GM23338 (cell line): ENCODE measurements around the gene PAF1. TPM values are rescaled to one million over a fixed set of nuclear protein-coding genes. Genes with fewer than 3 reads are reported as not detected.

Experiments
- ATAC-seq: fragments of 200-7000 bp; cut with Tn5 transposase; 3 replicates; pipeline ENCODE4 v1.9.1; 2020
- DNase-seq: peaks from one replicate; pipeline ENCODE4 v3.0.0-alpha.2; 2015; ENCODE audit warnings: low spot score
- H2AFZ ChIP-seq: fragments of 200-600 bp; sonication (generic); 2 replicates; pipeline ENCODE4 v1.8.0; 2016; ENCODE audit warnings: antibody characterized with exemption, mild to moderate bottlenecking, moderate library complexity
- H3F3A ChIP-seq: fragments of 200-600 bp; sonication (generic); replicated peaks from 2 replicates; pipeline ENCODE4 v1.8.0; 2017; ENCODE audit warnings: antibody characterized with exemption, mixed run types, low read depth
- H3K27ac ChIP-seq: fragments of 200-600 bp; sonication (generic); 2 replicates; pipeline ENCODE4 v1.6.1; 2016; ENCODE audit warnings: low read depth
- H3K27me3 ChIP-seq: fragments of 200-600 bp; sonication (generic); 2 replicates; pipeline ENCODE4 v1.8.0; 2016; ENCODE audit warnings: mild to moderate bottlenecking, mixed run types, moderate library complexity; ENCODE audit not compliant: insufficient read depth
- H3K36me3 ChIP-seq: fragments of 200-600 bp; sonication (generic); 2 replicates; pipeline ENCODE4 v1.8.0; 2016; ENCODE audit warnings: mild to moderate bottlenecking; ENCODE audit not compliant: insufficient read depth
- H3K4me1 ChIP-seq: fragments of 200-600 bp; sonication (generic); 2 replicates; pipeline ENCODE4 v1.8.0; 2016; ENCODE audit warnings: mild to moderate bottlenecking, moderate library complexity; ENCODE audit not compliant: insufficient read depth
- H3K4me2 ChIP-seq: fragments of 200-600 bp; sonication (generic); 2 replicates; pipeline ENCODE4 v1.7.1; 2017; ENCODE audit warnings: mixed run types
- H3K4me3 ChIP-seq: fragments of 200-600 bp; sonication (generic); 2 replicates; pipeline ENCODE4 v1.6.1; 2016; ENCODE audit warnings: mixed run types
- H3K79me2 ChIP-seq: fragments of 200-600 bp; sonication (generic); replicated peaks from 2 replicates; pipeline ENCODE4 v1.8.0; 2017; ENCODE audit warnings: mild to moderate bottlenecking; ENCODE audit not compliant: insufficient read depth
- H3K9me2 ChIP-seq: fragments of 200-600 bp; sonication (generic); 2 replicates; pipeline ENCODE4 v1.8.0; 2017; ENCODE audit not compliant: insufficient read depth
- H4K20me1 ChIP-seq: fragments of 200-600 bp; sonication (generic); replicated peaks from 2 replicates; pipeline ENCODE4 v1.8.0; 2017; ENCODE audit warnings: mild to moderate bottlenecking; ENCODE audit not compliant: insufficient read depth
- H3K27ac Mint-ChIP-seq: 2 replicates; pipeline ENCODE4 v1.8.0; 2020; ENCODE audit warnings: inconsistent platforms, mild to moderate bottlenecking, moderate library complexity, mixed read lengths
- H3K27me3 Mint-ChIP-seq: 3 replicates; pipeline ENCODE4 v1.8.0; 2022; ENCODE audit warnings: low read depth, mild to moderate bottlenecking, moderate library complexity, mixed read lengths, inconsistent platforms; ENCODE audit not compliant: insufficient read depth, poor library complexity
- H3K36me3 Mint-ChIP-seq: 3 replicates; pipeline ENCODE4 v1.8.0; 2021; ENCODE audit warnings: low read depth, mild to moderate bottlenecking, inconsistent platforms, moderate library complexity, mixed read lengths
- H3K4me1 Mint-ChIP-seq: 3 replicates; pipeline ENCODE4 v1.8.0; 2020; ENCODE audit warnings: mild to moderate bottlenecking, inconsistent platforms, mixed read lengths
- H3K4me3 Mint-ChIP-seq: 3 replicates; pipeline ENCODE4 v1.8.0; 2021; ENCODE audit warnings: moderate library complexity, mild to moderate bottlenecking, inconsistent platforms, mixed read lengths
- H3K9me3 Mint-ChIP-seq: 3 replicates; pipeline ENCODE4 v1.8.0; 2020; ENCODE audit warnings: moderate library complexity, mild to moderate bottlenecking, inconsistent platforms, mixed read lengths
- CREB1 ChIP-seq: fragments of 250-450 bp; sonication (Bioruptor Pico); IDR thresholded peaks from 2 replicates; pipeline ENCODE4 v1.5.0; 2020; ENCODE audit warnings: low read depth, mild to moderate bottlenecking, moderate library complexity
- EZH2 ChIP-seq: fragments of 200-600 bp; sonication (generic); IDR thresholded peaks from one replicate; pipeline ENCODE4 v1.8.0; 2017; ENCODE audit warnings: antibody characterized with exemption, mild to moderate bottlenecking, low read depth; ENCODE audit not compliant: unreplicated experiment
- POLR2AphosphoS5 ChIP-seq: IDR thresholded peaks from 2 replicates; pipeline ENCODE4 v1.6.1; 2016; ENCODE audit warnings: antibody characterized with exemption, low read depth
- ZNF331 ChIP-seq: fragments of 250-450 bp; sonication (Bioruptor Pico); IDR thresholded peaks from 2 replicates; pipeline ENCODE4 v1.5.0; 2020; ENCODE audit warnings: low read depth, mild to moderate bottlenecking, moderate library complexity
- microRNA-seq: library from miRNA; unstranded; fragments of <30 nt; microRNA quantifications from one replicate; pipeline ENCODE4, GENCODE V29; 2017
- polyA plus RNA-seq: library from polyadenylated mRNA; unstranded; fragments of >200 nt; fragmentation: Nextera tagmentation; extraction: Ambion mirVana; gene quantifications from 2 replicates; pipeline ENCODE4 v1.2.1, GENCODE V29; 2016
- small RNA-seq: library from RNA; depleted of rRNA; stranded (forward); fragments of <200 nt; gene quantifications from one replicate; pipeline ENCODE3, GENCODE V24; 2014; ENCODE audit warnings: low replicate concordance
- total RNA-seq: library from RNA; depleted of rRNA; stranded (reverse); fragments of >200 nt; shearing (Covaris generic); gene quantifications from 2 replicates; pipeline ENCODE4 v1.2.3, GENCODE V29; 2014; rRNA removed

The PAF1 gene
- total and polyA plus RNA-seq, 2 experiments from 2014 or later = 22.1 to 47.3 TPM

GRCh38 chr19:39336483-39336882 is 54.4 kb downstream of the PAF1 start:
- Histone ChIP-seq H4K20me1 (no peaks in the 10 kb centered on the region), H3K36me3 (no peaks in the 10 kb centered on the region), H3K4me2 (no peak overlapping the region), H3K79me2 (peaks cover 6% of the 10 kb centered on the region; the same call in 1 of the 2 replicates), H3K9me2 (no peaks in the 10 kb centered on the region), H2AFZ (no peak overlapping the region), H3F3A (no peaks in the 10 kb centered on the region), H3K4me3 (no peak overlapping the region), H3K27ac (no peak overlapping the region), H3K4me1 (peaks cover 4% of the 10 kb centered on the region; the same call in 1 of the 2 replicates), H3K27me3 (no peaks in the 10 kb centered on the region)
- Mint-ChIP-seq H3K36me3 (no peaks in the 10 kb centered on the region), H3K9me3 (no peaks in the 10 kb centered on the region), H3K4me1 (peaks cover 7% of the 10 kb centered on the region), H3K4me3 (no peak overlapping the region), H3K27me3 (peaks cover 24% of the 10 kb centered on the region), H3K27ac (no peak overlapping the region)
- DNase-seq = no peak
- ATAC-seq = no peak
- TF ChIP-seq POLR2AphosphoS5 (no peak), ZNF331 (CRISPR knock-in tag) (no peak), CREB1 (no peak), EZH2 (no peak)

Small RNAs within 50 kb of the gene (microRNA-seq; reads per million reads assigned to microRNA genes)
- gene MIR4530 = not detected

Small RNAs within 50 kb of the gene (small RNA-seq; reads per million reads assigned to genes)
- gene AC011445.2 (not detected), gene MIR4530 (not detected), gene RN7SL566P (not detected)

Other genes starting within 250 kb of the PAF1 start
- gene NCCRP1, start 194.1 kb downstream of the PAF1 start, total RNA-seq = 3.8 and 6.2 TPM in 2 replicates
- 2.8 and 3.6 TPM in 2 replicates for gene NCCRP1, start 194.1 kb downstream of the PAF1 start, polyA plus RNA-seq
- gene SYCN, start 186.8 kb downstream of the PAF1 start, total RNA-seq = not detected in 2 replicates
- gene SYCN, start 186.8 kb downstream of the PAF1 start, polyA plus RNA-seq = not detected in 2 replicates
- not detected in 2 replicates for gene IFNL3, start 146.1 kb downstream of the PAF1 start, total RNA-seq
- gene IFNL3, start 146.1 kb downstream of the PAF1 start, polyA plus RNA-seq = not detected in 2 replicates
- not detected in 2 replicates for gene IFNL4, start 142.2 kb downstream of the PAF1 start, total RNA-seq
- not detected in 2 replicates for gene IFNL4, start 142.2 kb downstream of the PAF1 start, polyA plus RNA-seq
- gene IFNL2, start 122.7 kb downstream of the PAF1 start, total RNA-seq = not detected in 2 replicates
- not detected in 2 replicates for gene IFNL2, start 122.7 kb downstream of the PAF1 start, polyA plus RNA-seq
- not detected in 2 replicates for gene IFNL1, start 94.7 kb downstream of the PAF1 start, total RNA-seq
- not detected in 2 replicates for gene IFNL1, start 94.7 kb downstream of the PAF1 start, polyA plus RNA-seq
- gene LRFN1, start 70.2 kb downstream of the PAF1 start, total RNA-seq = 8.1 and 10.0 TPM in 2 replicates
- gene LRFN1, start 70.2 kb downstream of the PAF1 start, polyA plus RNA-seq = 3.2 and 4.1 TPM in 2 replicates
- gene GMFG, start 55.1 kb downstream of the PAF1 start, total RNA-seq = not detected in 2 replicates
- gene GMFG, start 55.1 kb downstream of the PAF1 start, polyA plus RNA-seq = 1.0 and 1.3 TPM in 2 replicates
- gene SAMD4B, start 48.7 kb downstream of the PAF1 start, total RNA-seq = 124 and 172 TPM in 2 replicates
- gene SAMD4B, start 48.7 kb downstream of the PAF1 start, polyA plus RNA-seq = 104 and 107 TPM in 2 replicates
- 62.0 and 63.0 TPM in 2 replicates for gene MED29, start 272 bp upstream of the PAF1 start, total RNA-seq
- 26.1 and 27.5 TPM in 2 replicates for gene MED29, start 272 bp upstream of the PAF1 start, polyA plus RNA-seq
- gene ZFP36, start 15.7 kb upstream of the PAF1 start, total RNA-seq = 9.5 and 10.6 TPM in 2 replicates
- gene ZFP36, start 15.7 kb upstream of the PAF1 start, polyA plus RNA-seq = 27.5 and 27.7 TPM in 2 replicates
- 35.2 and 41.3 TPM in 2 replicates for gene PLEKHG2, start 21.6 kb upstream of the PAF1 start, total RNA-seq
- 15.5 and 16.2 TPM in 2 replicates for gene PLEKHG2, start 21.6 kb upstream of the PAF1 start, polyA plus RNA-seq
- 106 and 207 TPM in 2 replicates for gene RPS16, start 44.8 kb upstream of the PAF1 start, total RNA-seq
- 1,901 and 2,135 TPM in 2 replicates for gene RPS16, start 44.8 kb upstream of the PAF1 start, polyA plus RNA-seq
- gene SUPT5H, start 54.5 kb upstream of the PAF1 start, total RNA-seq = 75.0 and 108 TPM in 2 replicates
- gene SUPT5H, start 54.5 kb upstream of the PAF1 start, polyA plus RNA-seq = 144 and 150 TPM in 2 replicates
- gene TIMM50, start 89.7 kb upstream of the PAF1 start, total RNA-seq = 119 and 120 TPM in 2 replicates
- 139 and 145 TPM in 2 replicates for gene TIMM50, start 89.7 kb upstream of the PAF1 start, polyA plus RNA-seq
- gene DLL3, start 107.8 kb upstream of the PAF1 start, total RNA-seq = 15.6 and 19.1 TPM in 2 replicates
- 9.8 and 9.9 TPM in 2 replicates for gene DLL3, start 107.8 kb upstream of the PAF1 start, polyA plus RNA-seq
- gene SELENOV, start 124.0 kb upstream of the PAF1 start, total RNA-seq = 8.7 and 13.8 TPM in 2 replicates
- gene SELENOV, start 124.0 kb upstream of the PAF1 start, polyA plus RNA-seq = 8.0 and 12.4 TPM in 2 replicates
- gene EID2B, start 141.7 kb upstream of the PAF1 start, total RNA-seq = 2.5 and 4.7 TPM in 2 replicates
- gene EID2B, start 141.7 kb upstream of the PAF1 start, polyA plus RNA-seq = 4.1 and 4.6 TPM in 2 replicates
- 22.8 and 25.2 TPM in 2 replicates for gene EID2, start 149.1 kb upstream of the PAF1 start, total RNA-seq
- gene EID2, start 149.1 kb upstream of the PAF1 start, polyA plus RNA-seq = 24.4 and 24.6 TPM in 2 replicates
- gene LGALS13, start 211.4 kb upstream of the PAF1 start, total RNA-seq = not detected in 2 replicates
- not detected in 2 replicates for gene LGALS13, start 211.4 kb upstream of the PAF1 start, polyA plus RNA-seq